Endothelial cell (in vitro differentiated cells): ENCODE data around the gene RGL2. TPM values are rescaled to one million over a fixed set of nuclear protein-coding genes. Genes with fewer than 3 reads are reported as not detected.
A peak's percentile ranks its signal among the peaks of the same experiment; 100 is the strongest.
"Not testable (repeated sequence)": the region's sequence is repeated elsewhere in the genome, so short reads cannot be mapped to it uniquely, and the experiment has no call there.

ENCODE experiments used
- DNase-seq: peaks from one replicate; pipeline ENCODE4 v3.0.0; 2021; ENCODE audit warnings: low spot score
- H3K27ac Mint-ChIP-seq: one replicate; pipeline ENCODE4 v1.8.0; 2021; ENCODE audit warnings: mixed read lengths, inconsistent platforms; ENCODE audit not compliant: unreplicated experiment
- H3K27me3 Mint-ChIP-seq: one replicate; pipeline ENCODE4 v1.8.0; 2021; ENCODE audit warnings: mild to moderate bottlenecking, moderate library complexity, mixed read lengths, inconsistent platforms; ENCODE audit not compliant: unreplicated experiment
- H3K36me3 Mint-ChIP-seq: one replicate; pipeline ENCODE4 v1.8.0; 2021; ENCODE audit warnings: mild to moderate bottlenecking, low read depth, mixed read lengths, inconsistent platforms; ENCODE audit not compliant: unreplicated experiment
- H3K4me1 Mint-ChIP-seq: one replicate; pipeline ENCODE4 v1.8.0; 2021; ENCODE audit warnings: mild to moderate bottlenecking, mixed read lengths, inconsistent platforms; ENCODE audit not compliant: unreplicated experiment
- H3K4me3 Mint-ChIP-seq: one replicate; pipeline ENCODE4 v1.8.0; 2021; ENCODE audit warnings: mild to moderate bottlenecking, mixed read lengths, inconsistent platforms; ENCODE audit not compliant: unreplicated experiment
- H3K9me3 Mint-ChIP-seq: one replicate; pipeline ENCODE4 v1.8.0; 2021; ENCODE audit warnings: mixed read lengths, inconsistent platforms; ENCODE audit not compliant: unreplicated experiment
- total RNA-seq: library from RNA; stranded (reverse); fragmentation: NEBNext Ultra II Directional; extraction: Animal tissue kit (Norgen Biotek cat#: 25700); gene quantifications from one replicate; pipeline ENCODE4 v1.2.1, GENCODE V29; 2021; ENCODE audit not compliant: unreplicated experiment
- TF ChIP-seq, protein P1 (sequence below): fragments of 200-600 bp; sonication (generic); IDR thresholded peaks from one replicate; pipeline ENCODE4 v1.5.0; 2021; ENCODE audit warnings: antibody characterized with exemption; ENCODE audit not compliant: unreplicated experiment

Gene RGL2
- total RNA-seq, 1 donor from 2014 or later = 167 TPM

DNA sequence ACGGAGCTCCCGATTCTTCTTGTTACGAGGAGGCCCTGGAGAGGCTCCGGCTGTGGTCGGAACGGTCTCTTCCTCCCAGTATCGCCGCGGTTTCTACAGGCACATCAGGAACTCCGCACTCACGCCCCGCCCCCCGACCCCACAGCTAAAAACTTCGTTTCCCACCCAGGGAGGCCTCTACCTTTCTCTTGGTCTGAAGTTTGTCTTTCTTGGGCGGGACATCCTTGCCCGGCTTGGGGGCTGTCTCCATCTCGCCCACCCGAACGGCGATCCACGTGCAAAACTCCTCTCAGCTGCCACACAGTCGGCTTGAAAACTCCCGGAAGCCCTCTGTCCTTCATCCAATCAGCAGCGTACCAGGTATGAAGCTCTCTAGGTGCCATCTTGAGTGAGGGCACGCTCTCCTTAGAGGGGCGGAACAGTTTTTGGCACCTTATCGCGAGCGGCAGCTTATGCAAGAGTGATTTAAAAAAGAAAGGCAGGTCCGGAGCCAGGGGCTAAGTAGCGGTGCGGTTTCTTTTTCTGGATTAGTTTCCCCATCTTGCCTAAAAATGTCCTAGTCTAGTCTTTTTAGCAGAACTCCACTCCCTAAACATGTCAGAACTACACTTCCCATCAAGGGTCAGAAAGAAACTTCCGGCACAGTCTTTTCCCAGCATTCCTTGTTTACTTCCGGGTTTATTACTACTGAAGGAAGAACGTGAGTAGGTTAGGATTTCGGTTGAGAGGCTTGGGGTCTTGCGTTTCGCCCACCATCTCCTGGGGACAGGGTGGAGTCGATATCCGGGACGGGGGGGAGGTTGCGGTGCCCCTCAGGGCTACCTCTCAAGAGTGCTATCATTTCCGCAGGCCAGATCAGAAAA is 9.6 kb downstream of the RGL2 start, which contains the start of the genes PFDN6 and WDR46:
Gene PFDN6 (plus strand): TSS at position 681 of the 863 bp plus-strand sequence. CDS start 256 bp downstream, outside the sequence.
Gene WDR46 (minus strand): TSS at position 319 of the 863 bp plus-strand sequence. CDS start 69 bp downstream, at position 250.
- peak within 1 kb of the TSS; percentile 95 for H3K4me3 Mint-ChIP-seq
- DNase-seq = peak; percentile 63
- H3K27me3 Mint-ChIP-seq = peaks cover 9% of the 10 kb centered on the region
- H3K27ac Mint-ChIP-seq = peak within 1 kb of the TSS; percentile 81
- no peaks in the 10 kb centered on the region for H3K9me3 Mint-ChIP-seq
- H3K4me1 Mint-ChIP-seq = peaks cover 41% of the 10 kb centered on the region
- H3K36me3 Mint-ChIP-seq = peaks cover 33% of the 10 kb centered on the region
- TF ChIP-seq, protein P1, sequence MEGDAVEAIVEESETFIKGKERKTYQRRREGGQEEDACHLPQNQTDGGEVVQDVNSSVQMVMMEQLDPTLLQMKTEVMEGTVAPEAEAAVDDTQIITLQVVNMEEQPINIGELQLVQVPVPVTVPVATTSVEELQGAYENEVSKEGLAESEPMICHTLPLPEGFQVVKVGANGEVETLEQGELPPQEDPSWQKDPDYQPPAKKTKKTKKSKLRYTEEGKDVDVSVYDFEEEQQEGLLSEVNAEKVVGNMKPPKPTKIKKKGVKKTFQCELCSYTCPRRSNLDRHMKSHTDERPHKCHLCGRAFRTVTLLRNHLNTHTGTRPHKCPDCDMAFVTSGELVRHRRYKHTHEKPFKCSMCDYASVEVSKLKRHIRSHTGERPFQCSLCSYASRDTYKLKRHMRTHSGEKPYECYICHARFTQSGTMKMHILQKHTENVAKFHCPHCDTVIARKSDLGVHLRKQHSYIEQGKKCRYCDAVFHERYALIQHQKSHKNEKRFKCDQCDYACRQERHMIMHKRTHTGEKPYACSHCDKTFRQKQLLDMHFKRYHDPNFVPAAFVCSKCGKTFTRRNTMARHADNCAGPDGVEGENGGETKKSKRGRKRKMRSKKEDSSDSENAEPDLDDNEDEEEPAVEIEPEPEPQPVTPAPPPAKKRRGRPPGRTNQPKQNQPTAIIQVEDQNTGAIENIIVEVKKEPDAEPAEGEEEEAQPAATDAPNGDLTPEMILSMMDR = no peak

DNA sequence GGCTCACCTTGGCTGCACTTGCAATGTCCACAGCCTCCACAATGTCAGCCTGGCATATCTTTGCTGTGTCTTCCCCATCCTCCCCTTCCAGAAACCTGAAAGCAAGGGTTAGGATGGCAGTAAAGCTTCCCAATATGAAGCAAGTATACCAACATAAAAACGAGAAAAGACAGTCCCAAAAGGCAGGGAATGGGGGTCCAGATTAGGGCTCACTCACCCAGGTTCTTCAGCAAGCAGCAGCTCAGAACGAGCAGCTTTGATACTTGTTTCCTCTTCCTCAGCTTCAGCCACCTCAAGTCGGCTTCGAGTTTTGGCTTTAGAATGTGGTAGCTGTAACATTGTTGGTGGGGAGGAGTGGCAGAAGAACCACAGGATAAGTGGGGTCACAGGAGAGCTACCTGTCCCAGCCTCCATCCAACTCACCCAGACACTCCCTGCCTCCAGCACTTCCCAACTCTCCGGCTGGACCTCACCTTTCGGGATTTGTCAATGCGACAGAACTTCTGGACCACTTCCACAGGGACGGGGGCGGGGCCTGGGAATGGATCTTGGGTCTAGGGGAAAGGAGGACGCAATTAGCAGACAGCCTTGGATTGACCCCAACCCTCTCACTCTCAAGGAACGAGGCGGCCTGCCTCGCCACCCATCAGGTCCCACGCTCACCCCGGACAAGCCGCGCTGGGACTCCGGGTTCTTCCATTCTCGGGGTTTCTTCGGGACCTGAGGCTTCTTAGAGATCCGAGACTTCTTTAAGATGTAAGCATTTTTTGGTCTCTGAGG is 10.4 kb downstream of the RGL2 start:
- Mint-ChIP-seq H3K4me1 (peaks cover 38% of the 10 kb centered on the region), H3K27me3 (peaks cover 6% of the 10 kb centered on the region), H3K4me3 (peak overlapping the region; percentile 95), H3K27ac (peak overlapping the region; percentile 36), H3K36me3 (peaks cover 30% of the 10 kb centered on the region), H3K9me3 (no peaks in the 10 kb centered on the region)
- TF ChIP-seq, protein P1 = no peak
- no peak for DNase-seq

DNA sequence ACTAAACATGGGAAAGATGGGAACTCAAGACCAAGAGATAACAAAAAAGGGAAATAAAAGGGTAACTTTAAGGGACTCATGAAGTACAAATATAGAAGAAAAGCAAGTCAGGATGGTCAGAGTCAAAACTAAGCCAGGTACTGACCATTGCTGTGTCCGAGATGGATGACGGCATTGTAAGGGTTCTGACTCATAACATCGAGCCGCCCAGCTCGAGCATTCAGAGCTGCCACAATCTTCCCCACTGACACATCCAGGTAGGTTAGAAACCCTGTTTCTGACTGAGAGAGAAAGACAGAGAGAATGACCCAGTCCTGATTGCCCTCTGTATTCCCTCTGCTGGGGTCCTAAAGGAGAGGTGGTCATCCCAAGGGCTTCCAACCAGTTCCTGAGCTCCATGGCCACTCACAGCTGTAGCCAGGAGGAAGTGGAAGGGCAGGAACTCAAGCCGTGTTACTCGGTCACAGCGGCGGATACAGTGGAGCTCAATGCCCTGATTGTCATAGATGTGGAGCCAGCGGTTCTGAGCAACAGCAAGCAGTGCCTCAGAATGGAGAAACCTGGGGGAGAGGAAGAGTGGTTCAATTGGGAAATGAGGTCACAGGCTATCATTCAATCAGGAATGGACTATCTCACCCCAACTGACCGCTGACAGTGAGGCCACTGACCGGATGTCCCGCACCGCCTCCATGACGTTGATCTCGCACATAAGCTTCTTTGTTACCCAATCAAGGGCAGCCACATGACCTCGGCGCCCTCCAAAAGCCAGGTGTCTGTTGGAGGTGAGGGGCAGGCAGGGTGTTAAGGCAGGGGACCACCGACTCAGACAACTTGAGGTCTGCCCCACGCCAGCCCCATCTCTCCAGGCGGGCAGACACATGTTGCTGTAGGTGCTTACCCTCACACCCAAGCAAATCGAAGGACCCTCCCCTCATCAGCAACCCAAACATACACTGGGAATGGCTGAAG is 11.5 kb downstream of the RGL2 start:
- no peaks in the 10 kb centered on the region for H3K9me3 Mint-ChIP-seq
- TF ChIP-seq, protein P1 = no peak
- H3K36me3 Mint-ChIP-seq = peaks cover 23% of the 10 kb centered on the region
- no peak for DNase-seq
- peaks cover 4% of the 10 kb centered on the region for H3K27me3 Mint-ChIP-seq
- H3K4me1 Mint-ChIP-seq = peaks cover 38% of the 10 kb centered on the region
- H3K4me3 Mint-ChIP-seq = peak overlapping the region; percentile 95
- peak overlapping the region; percentile 44 for H3K27ac Mint-ChIP-seq

DNA sequence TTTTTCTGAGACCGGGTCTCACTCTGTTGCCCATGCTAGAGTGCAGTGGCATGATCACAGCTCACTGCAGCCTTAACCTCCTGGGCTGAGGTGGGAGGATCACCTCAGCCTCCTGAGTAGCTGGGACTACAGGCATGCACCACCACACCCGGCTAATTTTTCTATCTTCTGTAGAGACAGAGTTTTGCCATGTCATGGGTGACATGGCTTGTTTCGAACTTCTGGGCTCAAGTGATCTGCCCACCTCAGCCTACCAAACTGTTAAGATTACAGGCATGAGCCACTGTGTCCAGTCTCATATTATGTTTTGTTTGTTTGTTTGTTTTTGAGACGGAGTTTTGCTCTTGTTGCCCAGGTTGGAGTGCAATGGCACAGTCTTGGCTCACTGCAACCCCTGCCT is 13.5 kb downstream of the RGL2 start:
- H3K4me3 Mint-ChIP-seq, H3K9me3 Mint-ChIP-seq, H3K27me3 Mint-ChIP-seq, DNase-seq, H3K27ac Mint-ChIP-seq: not testable (repeated sequence)
- peaks cover 17% of the 10 kb centered on the region for H3K36me3 Mint-ChIP-seq
- peaks cover 27% of the 10 kb centered on the region for H3K4me1 Mint-ChIP-seq

DNA sequence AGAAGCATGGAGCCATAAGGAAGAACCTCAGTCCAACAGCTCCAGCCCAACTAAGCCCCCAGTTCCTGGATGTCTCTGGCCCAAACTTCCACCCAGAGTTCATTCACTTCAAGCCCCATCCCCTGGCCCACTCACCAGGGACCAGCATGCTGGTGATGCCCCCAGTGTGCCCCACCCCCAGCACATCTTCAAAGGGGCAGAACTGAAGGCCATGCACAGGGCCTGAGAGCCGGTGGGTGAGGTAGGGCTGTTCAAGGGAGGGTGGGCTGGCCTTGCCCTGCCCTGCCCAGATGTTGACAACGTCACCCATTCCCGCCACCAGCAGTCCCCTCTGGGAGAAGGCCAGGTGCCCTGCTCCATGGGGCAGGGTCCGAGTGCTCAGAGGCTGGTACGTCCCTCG is 18.2 kb downstream of the RGL2 start:
- H3K9me3 Mint-ChIP-seq = no peaks in the 10 kb centered on the region
- H3K4me3 Mint-ChIP-seq = no peak overlapping the region
- H3K27me3 Mint-ChIP-seq = peaks cover 5% of the 10 kb centered on the region
- peaks cover 13% of the 10 kb centered on the region for H3K4me1 Mint-ChIP-seq
- H3K36me3 Mint-ChIP-seq = peaks cover 13% of the 10 kb centered on the region
- TF ChIP-seq, protein P1 = no peak
- no peak for DNase-seq
- no peak overlapping the region for H3K27ac Mint-ChIP-seq
